Stimulated activated CD8-positive, alpha-beta memory T cell treated with anti-CD3 and anti-CD28 coated beads, Interleukin-7, amount 100 ng/mL, for 48 hours (primary cell): ENCODE results near the gene TMPRSS11A.

ENCODE experiments used
- DNase-seq, 2 donors: peaks; one replicate each; pipeline ENCODE4 v3.0.0-alpha.2; 2020; ENCODE audit warnings: low read depth in 1 of 2; ENCODE audit errors: extremely low read depth in 1 of 2

Gene TMPRSS11A, protein sequence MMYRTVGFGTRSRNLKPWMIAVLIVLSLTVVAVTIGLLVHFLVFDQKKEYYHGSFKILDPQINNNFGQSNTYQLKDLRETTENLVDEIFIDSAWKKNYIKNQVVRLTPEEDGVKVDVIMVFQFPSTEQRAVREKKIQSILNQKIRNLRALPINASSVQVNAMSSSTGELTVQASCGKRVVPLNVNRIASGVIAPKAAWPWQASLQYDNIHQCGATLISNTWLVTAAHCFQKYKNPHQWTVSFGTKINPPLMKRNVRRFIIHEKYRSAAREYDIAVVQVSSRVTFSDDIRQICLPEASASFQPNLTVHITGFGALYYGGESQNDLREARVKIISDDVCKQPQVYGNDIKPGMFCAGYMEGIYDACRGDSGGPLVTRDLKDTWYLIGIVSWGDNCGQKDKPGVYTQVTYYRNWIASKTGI

DNA sequence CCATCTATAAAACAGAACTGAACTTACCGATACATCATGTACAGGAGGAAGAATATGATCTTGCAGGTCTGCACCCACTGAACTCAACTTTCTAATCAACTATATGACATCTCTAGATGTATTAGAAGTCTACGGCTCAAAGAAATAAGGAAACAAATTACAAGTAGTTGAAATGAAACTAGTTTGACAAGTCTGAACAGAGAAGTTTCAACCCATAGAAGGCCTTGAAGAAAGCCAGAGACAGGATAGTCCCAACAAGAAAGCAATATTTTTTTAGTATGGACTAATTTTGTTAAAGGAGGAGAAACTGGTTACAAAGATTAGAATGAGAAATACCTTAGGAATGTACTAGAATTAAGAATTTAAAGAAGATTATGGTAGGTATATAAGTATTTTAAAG is at the start of gene TMPRSS11A:
TSS of gene TMPRSS11A (minus strand) at position 138 of the 400 bp plus-strand sequence. CDS start at position 38, 100 bp downstream.
- DNase-seq, result no peak

DNA sequence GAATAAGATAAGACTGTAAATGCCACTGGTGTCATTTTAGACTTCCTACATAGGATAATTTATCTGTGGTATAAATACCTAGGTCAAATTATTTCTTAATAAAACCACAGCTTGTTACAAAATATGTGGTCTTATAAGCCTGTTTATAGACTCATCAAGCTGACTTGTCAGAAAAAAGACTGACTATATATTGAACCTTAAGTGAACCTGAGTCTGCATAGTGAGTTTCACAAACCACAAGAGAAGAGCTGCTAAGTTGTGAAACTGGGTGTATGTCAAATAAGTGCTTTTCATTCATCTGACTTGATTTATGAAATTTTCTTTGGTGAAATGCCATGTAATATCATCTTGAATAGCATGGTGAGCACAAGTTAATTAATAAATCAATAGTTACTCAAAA is 48.4 kb upstream of the TMPRSS11A start:
- no peak for DNase-seq

DNA sequence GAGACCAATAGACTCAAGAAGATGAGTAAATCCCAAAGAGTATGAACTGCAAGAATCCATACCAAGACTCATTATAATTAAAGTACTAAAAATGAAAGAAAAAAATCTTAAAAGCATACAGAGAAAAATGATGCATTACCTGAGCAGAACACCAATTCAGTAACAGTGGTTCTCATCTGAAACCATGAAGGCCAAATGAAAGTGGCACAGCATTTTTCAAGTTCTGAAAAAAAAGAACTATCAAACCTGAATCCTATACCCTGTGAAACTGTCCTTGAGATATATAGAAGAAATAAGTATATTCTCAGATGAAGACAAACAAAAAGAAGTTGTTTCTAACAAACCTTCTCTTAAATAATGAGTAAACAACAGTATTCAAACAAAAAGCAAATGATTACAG is 39.6 kb upstream of the TMPRSS11A start:
- no peak for DNase-seq

DNA sequence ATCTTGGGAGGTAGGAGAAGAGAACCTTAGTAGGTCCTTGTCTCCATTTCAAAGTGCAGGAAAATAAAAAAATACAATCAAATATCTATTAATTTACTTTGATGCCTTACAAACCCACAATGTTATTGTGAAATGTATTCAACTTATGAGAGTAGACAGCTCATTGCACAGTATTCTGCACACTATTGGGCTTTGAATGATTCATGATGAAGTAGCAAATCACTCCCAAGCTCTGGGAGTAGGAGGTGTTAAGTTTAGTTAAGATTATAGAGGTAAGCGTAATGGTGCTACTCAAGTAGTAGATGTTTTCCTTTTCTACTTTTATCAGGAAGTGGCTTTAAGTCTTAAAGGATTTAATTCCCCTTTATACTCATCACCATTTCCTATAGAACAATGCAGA is 32.8 kb upstream of the TMPRSS11A start:
- no peak for DNase-seq

DNA sequence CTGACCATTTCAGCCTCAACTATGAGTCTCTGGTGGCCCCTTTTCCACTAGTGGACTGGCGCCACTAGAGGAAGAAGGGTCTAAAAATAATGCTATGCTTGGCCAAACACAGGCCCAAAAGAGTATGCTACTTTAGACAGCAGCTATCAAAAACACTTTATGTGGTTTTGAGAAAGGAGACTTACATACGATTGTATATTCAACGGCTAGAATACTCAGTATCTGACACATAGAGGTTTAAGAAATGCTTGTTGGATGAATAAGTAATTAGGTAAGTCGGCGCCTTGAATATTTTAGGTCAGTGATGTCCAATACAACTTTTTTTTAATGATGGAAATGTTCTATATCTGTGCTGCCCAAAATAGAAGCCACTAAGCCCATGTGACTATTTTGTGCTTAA is 25.7 kb upstream of the TMPRSS11A start:
- no peak for DNase-seq

DNA sequence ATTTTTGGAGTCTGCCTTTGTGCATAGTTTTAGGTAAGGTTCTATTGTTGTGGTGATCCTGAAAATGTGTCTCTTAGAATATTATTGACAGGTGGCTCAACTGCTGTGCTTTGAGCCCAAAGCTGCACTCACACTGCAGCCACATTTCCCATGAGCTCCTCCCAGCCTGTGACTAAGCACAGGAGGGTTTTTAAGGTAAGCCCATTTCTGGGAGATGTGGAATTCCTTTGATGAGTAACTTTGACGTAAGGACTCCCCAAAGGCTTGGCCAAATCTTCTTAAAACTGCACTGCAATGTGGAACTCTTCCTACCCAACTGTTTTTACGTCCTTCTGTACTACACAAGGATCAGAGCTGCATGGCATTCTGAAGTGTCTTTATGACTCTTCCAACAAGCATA is 20.0 kb upstream of the TMPRSS11A start:
- no peak for DNase-seq

DNA sequence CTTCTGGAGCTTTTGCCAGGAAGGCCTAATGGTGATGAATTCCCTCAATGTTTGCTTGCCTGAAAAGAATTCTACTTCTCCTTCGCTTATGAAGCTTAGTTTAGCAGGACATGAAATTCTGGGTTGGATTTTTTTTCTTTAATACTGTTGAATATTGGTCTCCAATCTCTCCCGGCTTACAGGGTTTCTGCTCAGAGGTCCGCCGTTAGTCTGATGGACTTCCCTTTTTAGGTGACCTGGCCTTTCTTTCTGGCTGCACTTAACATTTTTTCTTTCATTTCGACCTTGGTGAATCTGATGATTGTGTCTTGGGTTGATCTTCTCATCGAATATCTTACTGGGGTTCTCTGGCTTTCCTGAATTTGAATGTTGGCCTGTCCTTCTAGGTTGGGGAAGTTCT is 17.2 kb upstream of the TMPRSS11A start:
- DNase-seq, result no peak

DNA sequence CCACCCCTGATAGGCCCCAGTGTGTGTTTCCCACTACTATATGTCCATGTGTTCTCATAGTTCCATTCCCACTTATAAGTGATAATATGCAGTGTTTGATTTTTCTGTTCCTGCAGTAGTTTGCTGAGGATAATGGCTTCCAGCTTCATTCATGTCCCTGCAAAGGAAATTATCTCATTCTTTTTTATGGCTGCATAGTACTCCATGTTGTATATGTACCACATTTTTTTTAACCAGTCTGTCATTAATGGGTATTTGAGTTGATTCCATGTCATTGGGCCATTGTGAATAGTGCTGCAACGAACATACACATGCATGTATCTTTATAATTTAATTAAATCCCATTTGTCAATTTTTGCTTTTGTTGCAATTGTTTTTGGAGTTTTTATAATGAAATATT is 10.3 kb upstream of the TMPRSS11A start:
- DNase-seq, result no peak

DNA sequence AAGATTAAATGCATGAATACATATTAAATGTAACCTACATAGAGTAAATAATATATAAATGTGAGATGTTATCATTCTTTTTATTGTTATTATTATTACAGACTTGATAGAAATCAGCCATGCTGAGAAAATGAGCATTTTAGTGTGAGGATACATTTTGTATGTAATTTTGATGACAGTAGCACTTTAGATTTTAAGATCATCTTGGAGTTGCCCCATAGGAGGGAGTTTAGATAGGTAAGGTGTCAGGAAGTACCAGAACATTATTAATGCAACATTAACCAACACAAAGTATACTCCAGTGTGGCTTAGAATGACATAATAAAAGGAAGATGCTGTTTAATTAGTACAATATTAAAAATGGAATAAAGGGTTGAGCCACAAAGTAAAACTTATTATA is 8.4 kb downstream of the TMPRSS11A start:
- DNase-seq, result no peak

DNA sequence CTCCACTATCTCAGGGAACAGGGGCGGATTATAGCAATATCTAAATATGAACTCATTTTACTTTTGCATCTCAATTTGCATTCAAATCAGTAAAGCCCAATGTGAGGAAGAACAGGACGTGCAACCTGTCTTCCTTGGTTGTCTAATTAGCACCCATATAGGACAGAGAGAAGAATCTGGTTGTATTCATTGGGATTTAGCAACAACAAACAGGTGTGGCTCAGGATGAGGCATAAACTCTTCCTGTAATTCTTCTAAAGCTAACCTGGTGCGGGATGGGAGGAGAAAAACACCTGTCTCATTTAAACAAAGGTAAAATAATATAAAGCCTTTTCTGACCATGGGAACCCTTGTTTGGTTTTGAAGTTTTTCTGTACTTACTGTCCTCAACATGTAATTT is 22.2 kb downstream of the TMPRSS11A start:
- DNase-seq, result no peak

DNA sequence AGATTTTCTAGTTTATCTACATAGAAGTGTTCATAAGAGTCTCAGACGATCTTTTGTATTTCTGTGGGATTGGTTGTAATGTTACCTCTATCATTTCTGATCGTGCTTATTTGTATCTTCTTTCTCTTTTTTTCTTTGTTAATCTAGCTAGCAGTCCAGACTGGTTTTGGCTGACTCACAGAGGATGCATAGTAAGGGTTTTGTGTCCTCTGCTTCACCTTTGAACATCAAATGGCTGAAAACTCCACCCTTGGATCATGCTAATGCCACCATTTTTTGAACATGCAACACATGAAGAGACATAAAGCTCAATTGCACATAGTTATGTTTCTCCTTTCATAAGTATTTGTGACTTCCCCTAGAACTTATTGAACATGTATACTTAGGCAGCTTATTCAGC is 22.8 kb downstream of the TMPRSS11A start:
- no peak for DNase-seq

DNA sequence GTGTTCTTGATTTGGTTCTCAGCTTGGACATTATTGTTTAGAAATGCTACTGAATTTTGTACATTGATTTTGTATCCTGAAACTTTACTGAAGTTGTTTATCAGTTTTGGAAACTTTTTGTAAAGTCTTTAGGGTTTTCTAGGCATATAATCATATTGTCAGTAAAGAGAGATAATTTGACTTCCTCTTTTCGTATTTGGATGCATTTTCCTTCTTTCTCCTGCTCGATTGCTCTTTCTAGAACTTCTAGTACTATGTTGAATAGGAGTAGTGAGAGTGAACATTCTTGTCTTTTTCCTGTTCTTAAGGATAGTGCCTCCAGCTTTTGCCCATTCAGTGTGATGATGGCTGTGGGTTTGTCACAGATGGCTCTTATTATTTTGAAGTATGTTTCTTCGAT is 24.1 kb downstream of the TMPRSS11A start:
- no peak for DNase-seq

DNA sequence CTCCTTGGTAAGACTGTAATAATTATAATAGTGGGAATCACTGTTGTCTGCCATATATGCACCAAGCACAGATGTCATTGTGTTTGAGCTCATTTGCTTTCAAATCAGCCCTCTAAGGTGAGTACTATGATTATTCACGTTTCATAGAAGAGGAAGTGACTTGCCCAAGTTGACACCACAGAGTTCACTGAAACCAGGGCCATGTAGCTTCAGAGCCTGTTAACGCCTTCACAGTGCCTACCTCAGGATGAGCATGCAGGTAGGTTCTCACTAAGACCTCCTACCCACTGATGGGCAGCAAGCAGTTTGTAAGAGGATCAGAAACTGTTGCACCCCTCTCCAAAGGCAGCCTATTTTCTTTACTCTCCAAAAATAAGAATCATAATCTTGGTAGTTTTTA is 27.4 kb downstream of the TMPRSS11A start:
- DNase-seq, result no peak

DNA sequence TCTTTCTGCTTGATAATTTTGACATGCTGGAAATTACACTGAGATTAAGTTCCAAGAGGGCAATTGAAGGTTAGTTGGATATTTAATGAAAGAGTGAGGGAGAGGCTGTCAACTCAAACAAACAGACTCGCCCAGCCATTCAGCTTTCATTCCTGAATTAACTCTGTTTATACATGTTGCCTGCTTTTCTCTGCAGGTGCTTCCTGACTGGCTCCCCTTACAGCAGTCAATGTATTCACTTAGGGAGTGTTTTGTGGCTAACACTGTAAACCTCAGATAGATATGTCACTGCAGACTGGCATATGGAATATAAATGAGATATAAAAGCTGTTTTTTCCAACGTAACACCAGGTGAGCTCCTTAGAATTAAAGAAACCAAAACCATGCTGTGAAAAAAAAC is 28.7 kb downstream of the TMPRSS11A start:
- DNase-seq, result no peak

DNA sequence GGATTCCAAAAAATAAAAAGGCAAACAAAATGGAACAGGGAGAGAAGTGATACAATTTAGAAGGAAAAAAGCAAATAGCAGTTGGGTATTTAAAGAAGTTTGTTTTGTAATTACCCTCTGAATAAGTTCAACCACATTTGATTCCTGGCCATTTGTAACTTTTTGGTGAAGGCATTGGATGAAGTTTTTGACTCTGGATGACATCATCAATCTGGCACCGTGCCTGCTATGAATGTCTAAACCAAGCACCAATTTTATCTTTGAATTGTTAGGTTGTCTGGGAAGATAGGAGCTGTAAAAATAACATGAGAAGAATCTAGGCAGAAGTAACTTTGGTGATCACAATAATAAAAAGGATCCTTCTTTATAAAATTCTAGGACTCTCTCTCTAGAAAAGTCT is 29.5 kb downstream of the TMPRSS11A start:
- DNase-seq, result no peak

DNA sequence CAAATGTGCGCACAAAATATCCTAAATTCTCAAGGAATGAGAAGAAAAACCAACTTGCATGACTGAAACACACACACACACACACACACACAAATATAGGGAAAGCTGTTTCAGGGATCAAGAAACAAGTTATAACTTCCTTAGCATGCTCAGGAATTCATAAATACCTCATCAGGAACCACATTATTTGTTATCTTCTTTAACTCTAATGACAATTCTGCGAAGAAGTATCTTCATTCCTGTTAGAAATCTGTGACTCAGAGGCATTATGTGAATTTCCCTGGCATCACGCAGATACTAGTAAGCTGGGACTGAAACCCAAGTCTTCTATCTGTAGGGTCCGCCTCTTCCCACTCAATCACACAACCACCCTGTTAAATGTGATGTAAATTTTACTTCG is 30.3 kb downstream of the TMPRSS11A start:
- DNase-seq, result no peak

DNA sequence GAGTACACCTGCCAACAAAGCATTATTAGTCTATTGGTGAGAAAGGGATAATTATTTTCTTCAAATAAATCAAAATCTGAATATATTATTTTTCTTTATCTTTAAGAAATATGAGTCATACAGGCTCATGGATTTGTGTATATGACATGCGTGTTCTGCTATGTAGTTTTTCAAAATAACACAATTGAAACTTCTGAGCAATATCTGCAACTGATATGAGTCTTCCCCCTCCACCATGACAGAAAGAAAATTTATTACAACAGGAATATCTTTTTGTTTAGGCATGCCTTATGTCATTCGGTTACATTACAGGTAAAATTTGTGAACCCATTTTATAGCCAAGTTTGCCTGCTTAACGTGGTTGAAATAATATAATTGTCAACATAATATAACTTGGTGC is 32.0 kb downstream of the TMPRSS11A start:
- no peak for DNase-seq

DNA sequence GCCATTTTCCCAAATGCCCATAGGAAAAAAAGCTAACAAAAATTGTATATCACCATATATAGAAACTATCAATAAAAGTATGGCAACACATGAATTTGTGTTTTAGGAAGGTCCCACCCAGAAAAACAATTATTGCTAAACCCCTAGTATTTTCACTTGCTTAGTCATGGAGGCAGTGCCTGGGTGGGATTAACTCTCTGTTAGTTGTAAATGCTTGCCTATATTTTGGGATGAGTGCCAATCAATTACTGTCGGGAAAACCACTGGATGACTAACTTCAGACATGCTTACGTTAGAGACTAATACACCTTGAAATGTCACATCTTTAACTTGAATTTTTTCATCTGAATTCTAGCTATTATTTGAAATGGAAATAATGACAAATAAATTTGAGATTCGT is 33.9 kb downstream of the TMPRSS11A start:
- no peak for DNase-seq

DNA sequence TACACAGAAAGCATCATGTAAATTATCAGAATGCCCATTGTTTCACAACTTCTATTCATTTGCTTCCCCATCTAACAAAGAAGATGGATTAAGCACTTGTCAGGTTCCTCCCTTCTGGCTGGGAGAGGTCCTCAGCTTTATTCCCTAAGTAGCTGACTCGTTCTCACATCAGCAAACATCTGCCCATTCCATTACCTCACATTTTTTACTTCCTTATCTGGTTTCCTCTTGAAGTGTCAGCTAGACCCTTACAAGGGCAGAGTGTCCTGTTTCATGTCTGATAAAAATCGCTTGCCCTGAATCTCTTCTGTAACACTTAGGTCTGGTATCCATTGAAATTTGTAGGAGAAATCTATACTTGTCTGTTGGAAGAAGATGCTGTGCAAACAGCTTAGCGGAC is 34.7 kb downstream of the TMPRSS11A start:
- DNase-seq, result no peak

DNA sequence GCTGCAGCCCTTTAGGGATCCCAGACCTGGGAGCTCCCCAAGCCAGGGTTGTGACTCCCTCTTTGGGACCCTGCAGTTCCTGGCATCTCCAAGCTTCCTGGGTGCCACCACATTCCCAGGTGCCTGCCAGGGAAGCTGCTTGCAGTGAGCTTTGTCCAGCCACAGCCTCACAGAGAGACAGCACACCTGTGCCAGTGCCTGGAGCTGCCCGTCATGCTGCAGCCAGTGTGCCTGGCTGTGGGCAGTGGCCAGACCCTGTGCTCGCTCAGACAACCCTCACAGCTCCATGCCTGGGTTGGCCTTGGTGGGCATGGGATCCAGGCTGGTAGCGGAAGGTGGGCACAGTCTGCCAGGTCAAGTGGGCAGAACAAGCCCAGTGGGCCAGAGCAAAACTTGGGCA is 36.0 kb downstream of the TMPRSS11A start:
- no peak for DNase-seq

DNA sequence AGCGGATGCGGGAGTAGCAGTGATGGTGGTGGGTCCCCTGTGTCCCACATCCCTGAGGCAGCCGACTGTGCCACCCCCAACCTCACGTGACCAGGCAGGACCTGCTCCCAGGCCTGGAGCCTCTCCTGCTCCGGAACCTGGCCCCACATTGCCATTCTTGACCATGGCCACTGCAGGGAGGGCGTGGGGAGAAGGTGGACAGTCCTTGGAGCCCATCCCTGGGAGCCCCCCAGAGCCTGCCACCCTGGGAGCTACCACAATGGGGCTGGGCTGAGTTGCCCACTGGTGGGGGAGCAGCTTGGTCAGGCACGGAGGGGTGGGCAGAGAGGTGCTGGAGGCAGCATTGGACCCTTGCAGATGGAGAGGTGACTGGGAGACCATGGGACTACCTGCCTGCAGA is 36.8 kb downstream of the TMPRSS11A start:
- DNase-seq, result no peak

DNA sequence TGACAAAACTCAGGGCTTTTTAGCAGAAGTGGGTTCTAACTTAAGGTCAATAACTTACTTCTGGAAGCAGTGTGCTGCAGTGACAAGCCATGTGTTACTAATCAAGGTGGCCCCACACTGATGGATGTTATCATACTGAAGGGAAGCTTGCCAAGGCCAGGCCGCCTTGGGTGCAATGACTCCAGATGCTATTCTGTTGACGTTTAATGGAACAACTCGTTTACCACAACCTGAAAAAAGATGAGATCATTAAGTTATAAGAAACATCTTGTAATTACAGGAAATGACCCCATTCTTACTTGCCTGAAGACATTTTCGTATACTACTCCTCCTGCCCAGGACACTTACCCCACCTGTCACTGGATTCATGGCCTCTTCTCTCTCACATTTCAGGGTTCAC is 40.6 kb downstream of the TMPRSS11A start:
- DNase-seq, result no peak

DNA sequence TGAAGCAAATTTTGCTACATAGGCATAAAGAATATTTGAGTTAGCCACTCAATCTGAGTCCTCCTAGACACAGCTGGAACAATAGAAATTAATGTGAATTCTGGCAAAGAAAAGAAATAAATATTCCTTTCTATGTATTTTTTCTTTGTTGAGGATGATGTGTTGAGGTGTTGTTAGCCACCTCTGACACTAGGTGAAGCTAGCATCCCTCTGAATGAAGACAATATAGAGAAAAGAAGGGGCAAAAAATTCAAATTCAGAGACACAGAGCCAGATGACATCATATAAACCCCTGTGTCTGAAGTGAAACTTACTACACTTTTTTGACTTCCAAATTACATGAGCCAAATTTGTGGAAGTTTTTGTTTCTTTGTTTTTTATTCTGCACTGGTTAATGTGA is 44.9 kb downstream of the TMPRSS11A start:
- DNase-seq, result no peak
